Measurements from ENCODE around the gene ING3. TPM values are rescaled to one million over a fixed set of nuclear protein-coding genes. Genes with fewer than 3 reads are reported as not detected.

The ING3 gene
- total and polyA plus RNA-seq, 9 of the 15 experiments (the other 6 are each of a cell fraction or from before 2014, with no cell fraction given), result 22.8 to 233 (median 50.4) TPM

- Histone ChIP-seq H3K9me3 (replicated peaks; ENCODE audit: control insufficient read depth, insufficient read depth, low read depth, low read length) (no peaks in the 10 kb centered on the region), H3K9ac (ENCODE audit: insufficient read depth in 1 of 2, low read depth in 2 of 2, low read length in 2 of 2) (peak overlapping the region in 1 of 2 experiments; percentile 17; a peak in 1 of 4 replicates), H4K20me1 (replicated peaks; ENCODE audit: control insufficient read depth, insufficient read depth, low read length) (no peaks in the 10 kb centered on the region), H3K36me3 (ENCODE audit: control insufficient read depth, insufficient read depth, low read length) (peaks cover 96% of the 10 kb centered on the region), H3K4me3 (no peak overlapping the region), H3K4me2 (ENCODE audit: insufficient read depth, low read length) (peak overlapping the region; percentile 24; the same call in 1 of the 2 replicates), H3K79me2 (ENCODE audit: control insufficient read depth, insufficient read depth, low read length) (peaks cover 99% of the 10 kb centered on the region), H3K27me3 (ENCODE audit: control insufficient read depth in 2 of 2, insufficient read depth in 2 of 2, low read length in 2 of 2) (no peaks in the 10 kb centered on the region), H3K27ac (ENCODE audit: extremely low read depth, low read depth, low read length) (peak overlapping the region; percentile 57; the same call in 2 of the 3 replicates), H3K9me1 (ENCODE audit: control insufficient read depth, insufficient read depth, low read length) (no peaks in the 10 kb centered on the region), H2AFZ (ENCODE audit: low read depth, low read length) (no peak overlapping the region), H3K4me1 (replicated peaks in 1 of 2; ENCODE audit: control insufficient read depth in 2 of 2, insufficient read depth in 2 of 2, low read length in 2 of 2) (peaks cover 0 to 58% of the 10 kb centered on the region in 2 experiments; a peak in 3 of 5 replicates)
- in situ Hi-C loops (cut with MboI), result no loop called here
- ChIA-PET POLR2A (no interaction called here), CTCF (ENCODE audit: low intra/inter-chr PET ratio) (no interaction called here)
- no TSS peak for BruUV-seq (replicated peaks)
- intact Hi-C loops (cut with micrococcal nuclease), result no loop called here
- no peak for FAIRE-seq
- ATAC-seq, result peak; percentile 28
- 0 out of 2 replicates have a peak, but pooled peaks have one; percentile 7 for TF ChIP-seq ZNF79 (CRISPR knock-in tag; IDR thresholded peaks at IDR 0.05; ENCODE audit: low read depth)
- TF ChIP-seq LARP7 (IDR thresholded peaks at IDR 0.05), result no peak
- DNase-seq (ENCODE audit: extremely low read depth in 1 of 4, low spot score in 3 of 4), result no peak
These were observed 72.6 kb downstream of the ING3 start for GRCh38 chr7:121023194-121023593.

GRCh38 chr7:121023683-121024511 lies 73.3 kb downstream of the ING3 start:
- no peaks in the 10 kb centered on the region for H3K27me3 ChIP-seq (ENCODE audit: control insufficient read depth in 2 of 2, insufficient read depth in 2 of 2, low read length in 2 of 2)
- H3K9me3 ChIP-seq (replicated peaks; ENCODE audit: control insufficient read depth, insufficient read depth, low read depth, low read length), result no peaks in the 10 kb centered on the region
- in situ Hi-C loops (cut with MboI), result no loop called here
- ATAC-seq, result peak; percentile 62
- peak; percentile 11 for FAIRE-seq
- peak overlapping the region; percentile 57 for H3K27ac ChIP-seq (ENCODE audit: extremely low read depth, low read depth, low read length)
- no peaks in the 10 kb centered on the region for H4K20me1 ChIP-seq (replicated peaks; ENCODE audit: control insufficient read depth, insufficient read depth, low read length)
- no peaks in the 10 kb centered on the region for H3K9me1 ChIP-seq (ENCODE audit: control insufficient read depth, insufficient read depth, low read length)
- intact Hi-C loops (cut with micrococcal nuclease), result no loop called here
- ChIA-PET CTCF (ENCODE audit: low intra/inter-chr PET ratio) (no interaction called here), POLR2A (interaction anchor here (0.7 to 1.7 kb wide), 6 partner anchors 9 to 137 kb away, joined by 3 to 10 read pairs (median 6); no protein-coding TSS in a partner anchor)
- TSS peak; percentile 3 for BruUV-seq (replicated peaks)
- peaks cover 95% of the 10 kb centered on the region for H3K36me3 ChIP-seq (ENCODE audit: control insufficient read depth, insufficient read depth, low read length)
- no peak for DNase-seq (ENCODE audit: extremely low read depth in 1 of 4, low spot score in 3 of 4)
- H3K4me1 ChIP-seq (replicated peaks in 1 of 2; ENCODE audit: control insufficient read depth in 2 of 2, insufficient read depth in 2 of 2, low read length in 2 of 2), result peaks cover 0 to 59% of the 10 kb centered on the region in 2 experiments; a peak in 3 of 5 replicates
- H3K4me2 ChIP-seq (ENCODE audit: insufficient read depth, low read length), result peak overlapping the region; percentile 24
- peaks cover 99% of the 10 kb centered on the region for H3K79me2 ChIP-seq (ENCODE audit: control insufficient read depth, insufficient read depth, low read length)
- 53% methylated on average over 8 of the region's 8 CpGs for WGBS (ENCODE audit: insufficient coverage, low coverage, missing lambda C conversion rate)
- H3K4me3 ChIP-seq, result no peak overlapping the region
- H2AFZ ChIP-seq (ENCODE audit: low read depth, low read length), result peak overlapping the region; percentile 10; the same call in 1 of the 2 replicates
- H3K9ac ChIP-seq (ENCODE audit: insufficient read depth in 1 of 2, low read depth in 2 of 2, low read length in 2 of 2), result peak overlapping the region in 1 of 2 experiments; percentile 17; a peak in 2 of 4 replicates
- TF ChIP-seq ZBTB49 (CRISPR knock-in tag; IDR thresholded peaks at IDR 0.05; ENCODE audit: borderline replicate concordance) (no peak), NFE2 (IDR thresholded peaks at IDR 0.05; ENCODE audit: low read depth) (no peak), ADNP (tag; IDR thresholded peaks at IDR 0.05) (no peak), KDM5B (IDR thresholded peaks at IDR 0.05; ENCODE audit: insufficient replicate concordance, low read depth, low read length) (no peak), TOE1 (IDR thresholded peaks at IDR 0.05; ENCODE audit: borderline replicate concordance) (no peak), TOE1 (CRISPR knock-in tag; IDR thresholded peaks at IDR 0.05; ENCODE audit: borderline replicate concordance, low read depth) (no peak), LEF1 (IDR thresholded peaks at IDR 0.05) (0 out of 2 replicates have a peak, but pooled peaks have one; percentile 39), ZNF408 (CRISPR knock-in tag; IDR thresholded peaks at IDR 0.05; ENCODE audit: low read depth) (no peak)
